Inflammatory macrophage treated with lipopolysaccharide for 4 hours (primary cell): ENCODE results near the gene TRAK1.

Source experiments
- DNase-seq: peaks from one replicate; pipeline ENCODE4 v3.0.0-alpha.2; 2020

TRAK1 gene

GRCh38 chr3:42182555-42182954, 91.4 kb downstream of the TRAK1 start:
- no peak for DNase-seq

- DNase-seq = no peak
Observed at GRCh38 chr3:42183991-42184632, 93.0 kb downstream of the TRAK1 start.

GRCh38 chr3:42184651-42185443, 93.7 kb downstream of the TRAK1 start:
- no peak for DNase-seq

GRCh38 chr3:42187936-42188335, 96.8 kb downstream of the TRAK1 start:
- DNase-seq = no peak

- no peak for DNase-seq
Observed at GRCh38 chr3:42188376-42188775, 97.2 kb downstream of the TRAK1 start.

- DNase-seq = no peak
Observed at GRCh38 chr3:42189001-42189460, 97.9 kb downstream of the TRAK1 start.

- no peak for DNase-seq
Observed at GRCh38 chr3:42189736-42190135, 98.6 kb downstream of the TRAK1 start.

GRCh38 chr3:42190701-42191442, 99.7 kb downstream of the TRAK1 start:
- peak; percentile 43 for DNase-seq

GRCh38 chr3:42191443-42191747, 100.2 kb downstream of the TRAK1 start:
- DNase-seq = peak; percentile 18

GRCh38 chr3:42192334-42193200, 101.4 kb downstream of the TRAK1 start:
- peak; percentile 90 for DNase-seq

- no peak for DNase-seq
Observed at GRCh38 chr3:42194943-42195510, 103.9 kb downstream of the TRAK1 start.

GRCh38 chr3:42195879-42196330, 104.7 kb downstream of the TRAK1 start:
- DNase-seq = no peak

GRCh38 chr3:42198709-42199108, 107.6 kb downstream of the TRAK1 start:
- DNase-seq = no peak

GRCh38 chr3:42202217-42202865, 111.2 kb downstream of the TRAK1 start:
- no peak for DNase-seq

GRCh38 chr3:42204867-42205599, 113.9 kb downstream of the TRAK1 start:
- no peak for DNase-seq

GRCh38 chr3:42205800-42206514, 114.8 kb downstream of the TRAK1 start:
- DNase-seq = no peak

- no peak for DNase-seq
Observed at GRCh38 chr3:42209917-42210316, 118.8 kb downstream of the TRAK1 start.

GRCh38 chr3:42210726-42211125, 119.6 kb downstream of the TRAK1 start:
- DNase-seq = no peak

- no peak for DNase-seq
Observed at GRCh38 chr3:42213417-42213816, 122.3 kb downstream of the TRAK1 start.

- DNase-seq = no peak
Observed at GRCh38 chr3:42214064-42214463, 122.9 kb downstream of the TRAK1 start.
